H1 (cell line): ENCODE data around the gene MAN1A2. TPM values are rescaled to one million over a fixed set of nuclear protein-coding genes. Genes with fewer than 3 reads are reported as not detected.

Experiments used
- CTCF ChIA-PET: fragments of 300-600 bp; sonication (Branson Sonifier 250); formaldehyde crosslinking; loops from one replicate; lab custom pipeline; 2021; ENCODE audit not compliant: partially characterized antibody; lab: Charles Lee
- POLR2A ChIA-PET: fragments of 300-600 bp; sonication (Branson Sonifier 250); formaldehyde crosslinking; loops from one replicate; lab custom pipeline; 2021; ENCODE audit warnings: inconsistent platforms; ENCODE audit not compliant: partially characterized antibody; lab: Charles Lee
- DNase-seq, 2 experiments: peaks; one replicate each; pipeline versions ENCODE4 v3.0.0 to v3.0.0-alpha.2; 2010 to 2022; ENCODE audit warnings: low spot score in 2 of 2, low read depth in 1 of 2, mixed read lengths in 1 of 2
- FAIRE-seq: peaks from 2 replicates; lab custom pipeline; 2011; peaks lifted over from hg19 to GRCh38; lab: Jason Lieb, UNC
- H2AFZ ChIP-seq: 2 replicates; pipeline ENCODE4 v1.8.1; 2012; ENCODE audit warnings: low read length, inconsistent platforms
- H2AK5ac ChIP-seq: 2 replicates; pipeline ENCODE4 v1.6.1; 2013; ENCODE audit warnings: low read depth, low read length
- H2BK120ac ChIP-seq: replicated peaks from 2 replicates; pipeline ENCODE3; 2013; ENCODE audit warnings: low read depth, low read length, inconsistent platforms
- H2BK12ac ChIP-seq: 2 replicates; pipeline ENCODE4 v1.6.1; 2013; ENCODE audit warnings: low read depth, low read length
- H2BK15ac ChIP-seq: 2 replicates; pipeline ENCODE4 v1.6.1; 2013; ENCODE audit warnings: low read length
- H2BK20ac ChIP-seq: 2 replicates; pipeline ENCODE4 v1.6.1; 2013; ENCODE audit warnings: low read length
- H2BK5ac ChIP-seq: 2 replicates; pipeline ENCODE4 v1.6.1; 2013; ENCODE audit warnings: low read depth, low read length
- H3K14ac ChIP-seq: 2 replicates; pipeline ENCODE4 v1.6.1; 2013; ENCODE audit warnings: inconsistent platforms; ENCODE audit not compliant: insufficient read length
- H3K18ac ChIP-seq: 2 replicates; pipeline ENCODE4 v1.6.1; 2013; ENCODE audit warnings: low read length; ENCODE audit errors: extremely low read depth
- H3K23ac ChIP-seq: 2 replicates; pipeline ENCODE4 v1.6.1; 2013; ENCODE audit warnings: inconsistent platforms; ENCODE audit not compliant: insufficient read length
- H3K23me2 ChIP-seq: 2 replicates; pipeline ENCODE4 v1.6.1; 2013; ENCODE audit warnings: low read depth, low read length
- H3K27ac ChIP-seq: 2 replicates; pipeline ENCODE4 v1.6.1; 2011; ENCODE audit warnings: low read depth, low read length, inconsistent platforms
- H3K27me3 ChIP-seq, 4 experiments: replicated peaks in 1 of 4; 1 replicate in 1 of 4; 2 replicates in 3 of 4; pipeline versions ENCODE4 v1.6.1 to v1.8.1; 2011 to 2013; ENCODE audit warnings: low read length in 3 of 4, mild to moderate bottlenecking in 3 of 4, inconsistent platforms in 2 of 4, mixed read lengths in 2 of 4, moderate library complexity in 1 of 4; ENCODE audit not compliant: control insufficient read depth in 3 of 4, insufficient read depth in 3 of 4; ENCODE audit errors: extremely low read depth in 1 of 4
- H3K36me3 ChIP-seq, 4 experiments: 2 replicates each; pipeline versions ENCODE4 v1.6.1 to v1.8.1; 2011 to 2013; ENCODE audit warnings: mild to moderate bottlenecking in 4 of 4, low read length in 3 of 4, moderate library complexity in 2 of 4, control low read depth in 1 of 4, inconsistent platforms in 1 of 4; ENCODE audit not compliant: insufficient read depth in 4 of 4, control insufficient read depth in 2 of 4
- H3K4ac ChIP-seq: replicated peaks from 2 replicates; pipeline ENCODE3; 2013; ENCODE audit warnings: low read length, low read depth, mixed read lengths, inconsistent platforms; ENCODE audit not compliant: insufficient read length
- H3K4me1 ChIP-seq, 4 experiments: replicated peaks in 1 of 4; 1 replicate in 1 of 4; 2 replicates in 3 of 4; pipeline versions ENCODE4 v1.6.1 to v1.8.1; 2011 to 2013; ENCODE audit warnings: low read length in 3 of 4, inconsistent platforms in 2 of 4, mixed read lengths in 1 of 4; ENCODE audit not compliant: insufficient read depth in 4 of 4, control insufficient read depth in 3 of 4
- H3K4me2 ChIP-seq, 2 experiments: 2 replicates each; pipeline versions ENCODE4 v1.6.1 to v1.8.1; 2011 to 2013; ENCODE audit warnings: low read depth in 2 of 2, low read length in 2 of 2, control low read depth in 1 of 2, inconsistent platforms in 1 of 2, mild to moderate bottlenecking in 1 of 2; ENCODE audit not compliant: insufficient read depth in 1 of 2
- H3K4me3 ChIP-seq, 4 experiments: fragments of 200-600, 300-600 bp in 1 of 4; sonication (generic), shearing (Covaris generic), sonication (Bioruptor Twin) in 1 of 4; 2 replicates each; pipeline versions ENCODE4 v1.5.1 to v1.8.1; 2011 to 2016; ENCODE audit warnings: low read length in 4 of 4, low read depth in 3 of 4, control low read depth in 2 of 4, inconsistent platforms in 2 of 4, mild to moderate bottlenecking in 2 of 4, mixed read lengths in 1 of 4, moderate library complexity in 1 of 4; ENCODE audit not compliant: insufficient read depth in 2 of 4; ENCODE audit errors: extremely low read depth in 1 of 4
- H3K56ac ChIP-seq: replicated peaks from 2 replicates; pipeline ENCODE3; 2013; ENCODE audit warnings: low read depth, mild to moderate bottlenecking, mixed read lengths, low read length, inconsistent platforms; ENCODE audit not compliant: insufficient read length
- H3K79me1 ChIP-seq: 2 replicates; pipeline ENCODE4 v1.6.1; 2013; ENCODE audit warnings: low read depth, low read length, control low read depth
- H3K79me2 ChIP-seq, 2 experiments: 2 replicates each; pipeline versions ENCODE4 v1.6.1 to v1.8.1; 2012 to 2013; ENCODE audit warnings: low read length in 2 of 2, mild to moderate bottlenecking in 2 of 2, inconsistent platforms in 1 of 2; ENCODE audit not compliant: insufficient read depth in 2 of 2, control insufficient read depth in 1 of 2
- H3K9ac ChIP-seq, 4 experiments: replicated peaks in 1 of 4; 1 replicate in 1 of 4; 2 replicates in 3 of 4; pipeline versions ENCODE4 v1.6.1 to v1.8.1; 2011 to 2013; ENCODE audit warnings: low read depth in 3 of 4, low read length in 3 of 4, control low read depth in 2 of 4, mild to moderate bottlenecking in 2 of 4, moderate library complexity in 2 of 4, inconsistent platforms in 1 of 4; ENCODE audit errors: extremely low read depth in 1 of 4
- H3K9me3 ChIP-seq, 2 experiments: 2 replicates each; pipeline versions ENCODE4 v1.6.1 to v1.8.1; 2012 to 2013; ENCODE audit warnings: mild to moderate bottlenecking in 2 of 2, moderate library complexity in 2 of 2, control low read depth in 1 of 2, inconsistent platforms in 1 of 2, low read depth in 1 of 2, low read length in 1 of 2, mixed read lengths in 1 of 2; ENCODE audit not compliant: insufficient read depth in 2 of 2
- H4K20me1 ChIP-seq, 2 experiments: replicated peaks in 1 of 2; 2 replicates each; pipeline versions ENCODE3 to v1.8.1; 2011 to 2013; ENCODE audit warnings: inconsistent platforms in 2 of 2, low read length in 2 of 2, mild to moderate bottlenecking in 1 of 2; ENCODE audit not compliant: insufficient read depth in 2 of 2, control insufficient read depth in 1 of 2
- H4K5ac ChIP-seq: 2 replicates; pipeline ENCODE4 v1.6.1; 2013; ENCODE audit warnings: low read length, low read depth, mixed read lengths, inconsistent platforms; ENCODE audit not compliant: insufficient read length
- H4K8ac ChIP-seq: 2 replicates; pipeline ENCODE4 v1.8.0; 2013; ENCODE audit warnings: mild to moderate bottlenecking, moderate library complexity, low read length, inconsistent platforms; ENCODE audit not compliant: insufficient read depth; ENCODE audit errors: extremely low read depth
- H4K91ac ChIP-seq: replicated peaks from 2 replicates; pipeline ENCODE3; 2013; ENCODE audit warnings: low read length, mixed read lengths, inconsistent platforms; ENCODE audit not compliant: insufficient read length
- E2F6 ChIP-seq: IDR thresholded peaks from 2 replicates; pipeline ENCODE4 v1.6.1; 2012; ENCODE audit warnings: inconsistent platforms
- GABPA ChIP-seq: IDR thresholded peaks from 2 replicates; pipeline ENCODE4 v1.6.1; 2011; ENCODE audit warnings: mild to moderate bottlenecking, low read length, moderate library complexity, borderline replicate concordance; ENCODE audit not compliant: insufficient read depth
- POU5F1 ChIP-seq: IDR thresholded peaks from 2 replicates; pipeline ENCODE4 v1.6.1; 2011; ENCODE audit warnings: low read depth, mild to moderate bottlenecking, low read length, moderate library complexity
- SIN3A ChIP-seq, 2 experiments: IDR thresholded peaks in 1 of 2; conservative IDR thresholded peaks in 1 of 2; 2 replicates each; pipeline ENCODE4 v1.6.1; 2011 to 2012; ENCODE audit warnings: low read length in 2 of 2, improper control_type of control experiment in 1 of 2, low read depth in 1 of 2, mild to moderate bottlenecking in 1 of 2
- SRF ChIP-seq: IDR thresholded peaks from 2 replicates; pipeline ENCODE4 v1.6.1; 2011; ENCODE audit warnings: mild to moderate bottlenecking, low read depth, low read length, moderate library complexity
- TBP ChIP-seq: IDR thresholded peaks from 2 replicates; pipeline ENCODE4 v1.6.1; 2011; ENCODE audit warnings: low read depth, low read length, improper control_type of control experiment
- YY1 ChIP-seq: IDR thresholded peaks from 2 replicates; pipeline ENCODE4 v1.6.1; 2011; ENCODE audit warnings: low read depth, mild to moderate bottlenecking, low read length
- WGBS, 2 experiments: shearing (Covaris generic) in 1 of 2; methylation state at CpG; one replicate each; pipeline versions ENCODE4 v1.1.6 to v1.1.7; 2013 to 2015; ENCODE audit warnings: low lambda C conversion rate in 2 of 2, mixed read lengths in 2 of 2, inconsistent platforms in 1 of 2, low coverage in 1 of 2, missing lambda C conversion rate in 1 of 2; ENCODE audit not compliant: insufficient replicate concordance in 2 of 2, insufficient coverage in 1 of 2, insufficient read length in 1 of 2; ENCODE audit errors: extremely low coverage in 1 of 2, missing lambda C conversion rate in 1 of 2; 5-methylcytosine and 5-hydroxymethylcytosine counted together
- polyA plus RNA-seq, 7 experiments: library from polyadenylated mRNA; depleted of rRNA in 3 of 7; stranded (reverse) in 5 of 7; unstranded in 2 of 7; fragments of >200 nt in 5 of 7; fragments of 200-250 nt in 2 of 7; gene quantifications; 1 replicate in 5 of 7; 2 replicates in 1 of 7; 4 replicates in 1 of 7; pipeline versions ENCODE4 v1.2.1 to v1.2.3, GENCODE V29; 2011 to 2013; ENCODE audit warnings: missing spikeins in 2 of 7, mixed read lengths in 2 of 7
- total RNA-seq: library from RNA; stranded (reverse); fragmentation: NEBNext Ultra II Directional; extraction: Animal tissue kit (Norgen Biotek cat#: 25700); gene quantifications from 2 replicates; pipeline ENCODE4 v1.2.1, GENCODE V29; 2021

The MAN1A2 gene
- total and polyA plus RNA-seq, 2 of the 8 experiments (the other 6 are each of a cell fraction or from before 2014, with no cell fraction given), result 5.5 to 18.8 TPM

GRCh38 chr1:117501281-117501680 lies 134.0 kb downstream of the MAN1A2 start:
- CTCF ChIA-PET, result interaction anchor here (0.7 kb wide), 2 partner anchors 32 to 353 kb away, joined by 3 read pairs; no protein-coding TSS in a partner anchor
- H3K23me2 ChIP-seq, result no peaks in the 10 kb centered on the region
- H3K4me1 ChIP-seq, result 0 out of 7 replicates have a peak, but pooled peaks cover 0 to 2% (median 0%) of the 10 kb centered on the region in 4 experiments
- no peaks in the 10 kb centered on the region for H3K79me2 ChIP-seq
- no peak overlapping the region for H3K4me3 ChIP-seq
- no peak for TF ChIP-seq YY1
- no peak for TF ChIP-seq GABPA
- TF ChIP-seq SIN3A (conservative IDR thresholded peaks at IDR 0.05 in 1 of 2, IDR thresholded peaks at IDR 0.05 in 1 of 2; ENCODE audit: low read depth in 1 of 2, low read length in 2 of 2), result no peak
- no peak for TF ChIP-seq TBP
- no peak for TF ChIP-seq SRF
- TF ChIP-seq POU5F1, result no peak
- TF ChIP-seq E2F6, result no peak
- TF ChIP-seq, all 59 proteins: peak for 0
- Histone ChIP-seq H2BK15ac (no peak overlapping the region), H2BK20ac (no peak overlapping the region), H3K4me2 (no peak overlapping the region), H4K5ac (no peak overlapping the region), H4K91ac (no peak overlapping the region), H3K56ac (no peak overlapping the region), H3K23ac (no peak overlapping the region), H3K36me3 (no peaks in the 10 kb centered on the region), H3K9ac (no peak overlapping the region), H3K9me3 (no peaks in the 10 kb centered on the region), H3K4ac (no peak overlapping the region), H2AFZ (no peak overlapping the region), H2AK5ac (no peak overlapping the region), H3K18ac (no peak overlapping the region), H2BK120ac (no peak overlapping the region), H3K14ac (no peak overlapping the region), H4K20me1 (no peaks in the 10 kb centered on the region), H3K27ac (no peak overlapping the region), H3K79me1 (no peaks in the 10 kb centered on the region), H2BK5ac (no peak overlapping the region), H4K8ac (no peak overlapping the region), H2BK12ac (no peak overlapping the region), H3K27me3 (no peaks in the 10 kb centered on the region)
- FAIRE-seq, result no peak
- POLR2A ChIA-PET, result no interaction called here
- DNase-seq, result no peak
- WGBS, 2 experiments, result 74% methylated on average over 3 of the region's 3 CpGs; no CpG with 5 or more reads in 1 of the 2 experiments
